Right lobe of liver (tissue), 6 donors: ENCODE data around the gene C5orf58. TPM values are rescaled to one million over a fixed set of nuclear protein-coding genes. Genes with fewer than 3 reads are reported as not detected.
"Not testable (repeated sequence)": the region's sequence is repeated elsewhere in the genome, so short reads cannot be mapped to it uniquely, and the experiment has no call there.

Experiments used
- ATAC-seq, 4 donors: fragments of 200-7000 bp; cut with Tn5 transposase; one replicate each; pipeline ENCODE4 v1.9.1; 2020; ENCODE audit warnings: mild to moderate bottlenecking in 4 of 4, moderate library complexity in 4 of 4
- DNase-seq, 3 donors: peaks; one replicate each; pipeline ENCODE4 v3.0.0-alpha.2; 2020
- H3K27ac ChIP-seq, 3 donors: fragments of 200-600 bp; one replicate each; pipeline ENCODE4 v1.8.0; 2022
- H3K27me3 ChIP-seq, 2 donors: fragments of 200-600 bp; one replicate each; pipeline ENCODE4 v1.8.0; 2022
- H3K36me3 ChIP-seq, 4 donors: fragments of 200-600 bp; sonication (generic) in 1 of 4; one replicate each; pipeline versions ENCODE4 v1.5.1 to v1.8.0; 2017 to 2022; ENCODE audit warnings: control low read depth in 1 of 4
- H3K4me1 ChIP-seq, 4 donors: fragments of 200-600 bp; sonication (generic) in 1 of 4; one replicate each; pipeline versions ENCODE4 v1.5.1 to v1.8.0; 2017 to 2022; ENCODE audit warnings: control low read depth in 1 of 4
- H3K4me3 ChIP-seq, 3 donors: fragments of 200-600 bp; one replicate each; pipeline ENCODE4 v1.8.0; 2022
- H3K9me3 ChIP-seq, 4 donors: fragments of 200-600 bp; sonication (generic) in 1 of 4; one replicate each; pipeline versions ENCODE4 v1.5.1 to v1.8.0; 2017 to 2022; ENCODE audit warnings: control low read depth in 1 of 4
- POLR2A ChIP-seq: fragments of 450-650 bp; IDR thresholded peaks from one replicate; pipeline ENCODE4 v1.6.1; 2017; ENCODE audit warnings: antibody characterized with exemption, mild to moderate bottlenecking
- WGBS: methylation state at CpG from one replicate; pipeline ENCODE4 v1.1.6; 2018; ENCODE audit warnings: low coverage, low lambda C conversion rate; ENCODE audit not compliant: insufficient coverage; ENCODE audit errors: missing lambda C conversion rate; 5-methylcytosine and 5-hydroxymethylcytosine counted together
- intact Hi-C, 2 donors: fragments of 100-400 bp; cut with DNase I; formaldehyde crosslinking; loops; one replicate each; pipeline versions ENCODE4 v1.11.2 to v1.14.1; 2022
- total RNA-seq, 6 experiments: library from RNA; depleted of rRNA in 2 of 6; stranded (reverse); fragments of >200 nt in 2 of 6; fragmentation: NEBNext Ultra II Directional in 3 of 6; extraction: Animal tissue kit (Norgen Biotek cat#: 25700) in 3 of 6; gene quantifications; one replicate each; pipeline versions ENCODE4 v1.1.0 to v1.2.4, GENCODE V29; 2016 to 2023
- TF ChIP-seq, protein P1 (sequence below), 4 donors: fragments of 200-600 bp in 3 of 4; fragments of 450-650 bp in 1 of 4; IDR thresholded peaks; one replicate each; pipeline versions ENCODE4 v1.5.1 to v1.8.0; 2016 to 2022; ENCODE audit warnings: antibody characterized with exemption in 4 of 4, mild to moderate bottlenecking in 2 of 4
- donor health status: DM: no; HTN: yes; CAD: no.
- donor health status: DM: no; HTN: no; CAD: no.
- donor health status: DM: no; HTN: no; CAD: no.
- donor health status: DM: no; HTN: yes; CAD: no.
- donor health status: DM: no; HTN: yes; CAD: no.

The C5orf58 gene
- total RNA-seq, 6 experiments from 2014 or later: not detected

DNA sequence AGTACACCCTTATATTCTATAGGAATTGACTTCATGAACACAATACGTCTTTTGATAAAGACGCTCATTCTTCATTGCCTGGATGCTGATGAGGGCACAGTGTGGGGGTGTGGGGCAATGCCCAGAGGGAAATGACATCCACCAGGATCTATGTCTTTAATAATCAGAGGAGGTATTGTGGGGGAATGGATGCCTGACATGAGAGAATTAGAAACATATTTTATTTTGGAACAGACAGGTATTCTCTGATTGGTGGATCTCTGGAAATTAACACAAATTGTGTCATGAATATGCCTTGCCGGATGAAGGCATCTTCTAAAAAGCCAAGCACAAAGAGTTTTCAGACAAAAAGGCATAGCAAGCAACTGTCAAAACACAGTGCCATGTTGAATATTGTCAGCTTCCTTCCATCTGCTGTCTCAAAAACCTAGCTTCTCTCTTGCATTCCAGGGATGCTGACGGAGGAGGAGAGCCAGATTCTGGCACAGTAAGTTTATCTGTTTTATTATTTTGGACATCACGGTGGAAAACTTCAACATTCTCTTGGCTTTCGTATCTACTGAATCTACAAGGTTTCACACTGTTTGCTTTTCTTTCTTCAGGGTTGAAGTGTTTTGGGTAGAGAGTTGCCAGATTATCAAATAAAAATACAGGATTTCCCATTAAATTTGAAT lies 3.9 kb upstream of the C5orf58 start:
- Histone ChIP-seq H3K4me3 (no peak overlapping the region), H3K27me3 (no peaks in the 10 kb centered on the region), H3K27ac (no peak overlapping the region), H3K9me3 (no peaks in the 10 kb centered on the region), H3K4me1 (no peaks in the 10 kb centered on the region), H3K36me3 (no peaks in the 10 kb centered on the region)
- WGBS: 69% methylated on average over 4 of the region's 6 CpGs
- intact Hi-C loops: loop anchor here in 1 of 2 donors (10.0 kb wide), 1 partner anchor 186 kb away; no protein-coding TSS in a partner anchor
- ATAC-seq: no peak
- no peak for DNase-seq
- no peak for TF ChIP-seq POLR2A
- TF ChIP-seq, protein P1, sequence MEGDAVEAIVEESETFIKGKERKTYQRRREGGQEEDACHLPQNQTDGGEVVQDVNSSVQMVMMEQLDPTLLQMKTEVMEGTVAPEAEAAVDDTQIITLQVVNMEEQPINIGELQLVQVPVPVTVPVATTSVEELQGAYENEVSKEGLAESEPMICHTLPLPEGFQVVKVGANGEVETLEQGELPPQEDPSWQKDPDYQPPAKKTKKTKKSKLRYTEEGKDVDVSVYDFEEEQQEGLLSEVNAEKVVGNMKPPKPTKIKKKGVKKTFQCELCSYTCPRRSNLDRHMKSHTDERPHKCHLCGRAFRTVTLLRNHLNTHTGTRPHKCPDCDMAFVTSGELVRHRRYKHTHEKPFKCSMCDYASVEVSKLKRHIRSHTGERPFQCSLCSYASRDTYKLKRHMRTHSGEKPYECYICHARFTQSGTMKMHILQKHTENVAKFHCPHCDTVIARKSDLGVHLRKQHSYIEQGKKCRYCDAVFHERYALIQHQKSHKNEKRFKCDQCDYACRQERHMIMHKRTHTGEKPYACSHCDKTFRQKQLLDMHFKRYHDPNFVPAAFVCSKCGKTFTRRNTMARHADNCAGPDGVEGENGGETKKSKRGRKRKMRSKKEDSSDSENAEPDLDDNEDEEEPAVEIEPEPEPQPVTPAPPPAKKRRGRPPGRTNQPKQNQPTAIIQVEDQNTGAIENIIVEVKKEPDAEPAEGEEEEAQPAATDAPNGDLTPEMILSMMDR (IDR thresholded peaks at IDR 0.05): no peak

GRCh38 chr5:170233358-170233892 lies 640 bp downstream of the C5orf58 start:
- no peak for DNase-seq
- no peaks in the 10 kb centered on the region for H3K4me1 ChIP-seq
- H3K27me3 ChIP-seq: no peaks in the 10 kb centered on the region
- H3K36me3 ChIP-seq: no peaks in the 10 kb centered on the region
- intact Hi-C loops: no loop called here
- no peak overlapping the region for H3K27ac ChIP-seq
- WGBS: 60% methylated on average over 1 of the region's 18 CpGs
- no peak overlapping the region for H3K4me3 ChIP-seq
- TF ChIP-seq POLR2A: no peak
- TF ChIP-seq, protein P1 (IDR thresholded peaks at IDR 0.05): no peak
- peak in 1 of 4 donors; percentile 14 for ATAC-seq
- no peaks in the 10 kb centered on the region for H3K9me3 ChIP-seq

GRCh38 chr5:170235876-170236864 lies 3.4 kb downstream of the C5orf58 start:
- H3K4me1 ChIP-seq: no peaks in the 10 kb centered on the region
- intact Hi-C loops: no loop called here
- no peaks in the 10 kb centered on the region for H3K36me3 ChIP-seq
- no peaks in the 10 kb centered on the region for H3K27me3 ChIP-seq
- no peak overlapping the region for H3K27ac ChIP-seq
- TF ChIP-seq, protein P1 (IDR thresholded peaks at IDR 0.05): no peak
- TF ChIP-seq POLR2A: no peak
- 39% methylated on average over 3 of the region's 3 CpGs for WGBS
- ATAC-seq: peak; percentile 35 to 64 (median 51)
- no peaks in the 10 kb centered on the region for H3K9me3 ChIP-seq
- DNase-seq: no peak
- H3K4me3 ChIP-seq: no peak overlapping the region

DNA sequence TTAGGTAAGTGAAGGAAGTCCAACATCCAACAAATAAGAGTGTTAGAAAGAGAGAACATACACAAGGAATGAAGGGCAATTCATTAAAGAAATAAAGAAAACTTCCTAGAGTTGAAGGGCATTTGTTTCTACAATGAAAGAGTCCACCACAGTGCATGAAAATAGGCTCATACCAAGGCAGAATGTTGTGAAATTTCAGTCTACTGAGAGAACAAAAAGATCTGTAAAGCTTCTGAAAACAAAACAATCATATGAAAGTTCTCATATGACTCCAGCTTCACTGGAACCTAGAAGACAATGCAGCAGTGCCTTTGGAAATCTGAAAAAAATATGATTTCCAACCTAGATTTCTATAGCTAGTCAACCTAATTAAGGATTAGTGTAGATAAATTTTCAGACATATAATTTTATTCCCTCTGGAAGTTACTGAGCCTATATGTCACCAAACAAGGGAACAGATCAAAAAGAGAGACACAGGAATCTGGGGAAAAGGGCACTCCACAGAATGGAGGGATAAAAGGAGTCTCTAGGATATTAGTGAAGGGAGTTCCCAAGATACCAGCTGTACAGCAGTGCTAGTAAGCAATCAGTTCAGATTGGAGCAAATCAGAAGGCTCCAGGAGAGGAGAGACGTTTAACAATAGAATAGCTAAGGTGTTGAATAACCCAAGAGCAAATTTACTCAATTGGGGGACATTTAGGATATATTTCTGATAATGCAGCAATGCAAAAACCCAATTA lies 5.8 kb downstream of the C5orf58 start:
- DNase-seq: no peak
- no peak overlapping the region for H3K4me3 ChIP-seq
- H3K36me3 ChIP-seq: no peaks in the 10 kb centered on the region
- TF ChIP-seq, protein P1 (IDR thresholded peaks at IDR 0.05): no peak
- no peak for TF ChIP-seq POLR2A
- no peak for ATAC-seq
- intact Hi-C loops: no loop called here
- H3K9me3 ChIP-seq: no peaks in the 10 kb centered on the region
- WGBS: 19% methylated on average over 1 of the region's 1 CpG
- no peaks in the 10 kb centered on the region for H3K27me3 ChIP-seq
- no peaks in the 10 kb centered on the region for H3K4me1 ChIP-seq
- no peak overlapping the region for H3K27ac ChIP-seq

GRCh38 chr5:170245436-170245835 lies 12.7 kb downstream of the C5orf58 start:
- ATAC-seq, H3K4me3 ChIP-seq, H3K9me3 ChIP-seq, intact Hi-C loops, DNase-seq, H3K27me3 ChIP-seq, H3K4me1 ChIP-seq, H3K27ac ChIP-seq, H3K36me3 ChIP-seq: not testable (repeated sequence)
- 83% methylated on average over 8 of the region's 23 CpGs for WGBS
